Dendritic cell treated with granulocyte-macrophage colony-stimulating factor and Interleukin-4, amounts not matched to agents 40 ng/mL and 50 ng/mL, for 4 days (primary cell): Measurements from ENCODE around the gene RELN.

Experiments used
- H3K27ac Mint-ChIP-seq: one replicate; pipeline ENCODE4 v1.8.0; 2022; ENCODE audit warnings: mild to moderate bottlenecking, mixed read lengths
- H3K27me3 Mint-ChIP-seq: one replicate; pipeline ENCODE4 v1.8.0; 2022; ENCODE audit warnings: mild to moderate bottlenecking, mixed read lengths
- H3K36me3 Mint-ChIP-seq: one replicate; pipeline ENCODE4 v1.8.0; 2022; ENCODE audit warnings: low read depth, mixed read lengths
- H3K4me1 Mint-ChIP-seq: one replicate; pipeline ENCODE4 v1.8.0; 2022; ENCODE audit warnings: low read depth, mixed read lengths
- H3K4me3 Mint-ChIP-seq: one replicate; pipeline ENCODE4 v1.8.0; 2022; ENCODE audit warnings: mild to moderate bottlenecking, moderate library complexity, mixed read lengths
- H3K9me3 Mint-ChIP-seq: one replicate; pipeline ENCODE4 v1.8.0; 2022; ENCODE audit warnings: mixed read lengths
- intact Hi-C: fragments of 100-400 bp; cut with micrococcal nuclease; formaldehyde crosslinking; loops from one replicate; pipeline ENCODE4 v1.15.0; 2022

RELN gene

DNA sequence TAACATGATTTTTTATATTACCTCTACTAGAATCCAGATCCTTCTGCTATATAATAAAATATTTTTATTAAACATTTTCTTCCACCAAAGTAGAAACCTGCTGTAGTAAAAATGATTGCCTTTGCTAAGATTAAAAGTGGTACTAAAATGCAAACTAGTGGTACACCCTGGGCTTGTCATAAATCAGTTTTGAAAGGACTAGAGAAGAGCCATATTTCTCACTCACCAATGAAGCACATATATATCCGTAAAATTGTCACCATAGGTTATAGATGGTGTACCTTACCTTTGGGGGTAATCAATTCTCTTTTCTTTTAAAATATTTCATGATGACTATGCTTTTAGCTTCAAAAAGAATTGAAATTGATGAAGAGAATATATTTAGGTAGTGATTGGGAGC is 290.4 kb downstream of the RELN start:
- H3K36me3 Mint-ChIP-seq: no peaks in the 10 kb centered on the region
- no peaks in the 10 kb centered on the region for H3K27me3 Mint-ChIP-seq
- no peaks in the 10 kb centered on the region for H3K9me3 Mint-ChIP-seq
- no peaks in the 10 kb centered on the region for H3K4me1 Mint-ChIP-seq
- H3K27ac Mint-ChIP-seq: no peak overlapping the region
- no peak overlapping the region for H3K4me3 Mint-ChIP-seq
- intact Hi-C loops: no loop called here

DNA sequence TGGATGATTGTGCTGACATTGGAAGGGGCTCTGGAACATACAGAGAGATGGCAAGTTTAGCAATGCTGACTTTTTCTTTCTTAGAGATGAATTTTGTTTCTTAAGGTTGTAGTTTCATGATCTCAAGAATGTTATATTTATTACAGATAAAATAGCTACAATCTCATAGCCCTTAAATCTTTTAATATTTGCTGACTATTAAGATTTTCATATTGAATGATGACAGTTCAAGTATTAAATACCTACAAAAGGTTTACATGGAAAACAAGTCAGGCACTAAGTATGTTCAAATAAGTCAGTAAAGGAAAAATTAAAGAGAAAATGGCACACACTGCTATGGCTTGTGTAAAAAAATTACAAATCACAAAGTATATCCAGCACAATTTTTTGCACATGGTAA is 291.4 kb downstream of the RELN start:
- H3K36me3 Mint-ChIP-seq: no peaks in the 10 kb centered on the region

DNA sequence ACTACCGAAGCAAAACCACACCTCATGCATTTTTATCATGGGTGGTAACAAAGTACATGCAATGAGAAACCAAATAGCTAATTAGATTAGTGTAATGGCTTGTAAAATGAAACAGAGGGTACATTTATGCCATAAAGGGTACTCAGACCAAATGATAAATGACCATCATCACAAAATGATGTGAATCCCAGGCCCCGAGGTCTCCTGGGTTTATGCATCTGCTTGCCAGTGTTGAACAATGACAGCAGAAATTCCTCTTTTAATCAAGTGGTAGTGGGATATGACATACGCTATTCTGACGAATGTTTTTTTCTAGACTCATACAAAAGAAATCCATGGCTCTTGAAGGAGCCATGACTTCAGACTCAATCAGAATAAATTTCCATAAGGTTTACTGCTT is 293.9 kb downstream of the RELN start:
- Mint-ChIP-seq H3K4me1 (no peaks in the 10 kb centered on the region), H3K27ac (no peak overlapping the region), H3K27me3 (no peaks in the 10 kb centered on the region), H3K36me3 (no peaks in the 10 kb centered on the region), H3K4me3 (no peak overlapping the region), H3K9me3 (no peaks in the 10 kb centered on the region)
- intact Hi-C loops: no loop called here

More for the DNA sequence above, 291.4 kb downstream of the RELN start:
- no peak overlapping the region for H3K4me3 Mint-ChIP-seq
- intact Hi-C loops: no loop called here
- H3K27me3 Mint-ChIP-seq: no peaks in the 10 kb centered on the region
- H3K9me3 Mint-ChIP-seq: no peaks in the 10 kb centered on the region
- H3K4me1 Mint-ChIP-seq: no peaks in the 10 kb centered on the region
- no peak overlapping the region for H3K27ac Mint-ChIP-seq

DNA sequence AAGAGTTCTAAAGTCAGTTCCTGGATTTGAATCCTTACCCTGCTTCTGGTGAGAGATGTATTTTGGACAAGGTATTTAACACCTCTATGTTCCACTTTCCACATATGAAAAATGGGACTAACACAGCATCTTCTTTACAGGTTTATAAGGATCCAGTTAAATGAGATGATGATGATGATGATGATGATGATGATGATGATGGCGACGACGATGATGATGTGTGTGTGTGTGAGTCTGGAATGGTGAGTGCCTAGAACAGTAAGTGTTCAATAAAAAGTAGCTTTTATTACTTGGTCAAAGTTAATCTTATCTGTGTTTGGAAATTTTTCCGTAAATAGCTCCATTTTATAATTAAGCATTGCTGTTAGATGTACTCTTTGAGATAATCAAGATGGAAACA is 295.2 kb downstream of the RELN start:
- no peaks in the 10 kb centered on the region for H3K27me3 Mint-ChIP-seq
- no peaks in the 10 kb centered on the region for H3K4me1 Mint-ChIP-seq
- H3K36me3 Mint-ChIP-seq: no peaks in the 10 kb centered on the region
- H3K9me3 Mint-ChIP-seq: no peaks in the 10 kb centered on the region
- no peak overlapping the region for H3K27ac Mint-ChIP-seq
- H3K4me3 Mint-ChIP-seq: no peak overlapping the region
- intact Hi-C loops: no loop called here

DNA sequence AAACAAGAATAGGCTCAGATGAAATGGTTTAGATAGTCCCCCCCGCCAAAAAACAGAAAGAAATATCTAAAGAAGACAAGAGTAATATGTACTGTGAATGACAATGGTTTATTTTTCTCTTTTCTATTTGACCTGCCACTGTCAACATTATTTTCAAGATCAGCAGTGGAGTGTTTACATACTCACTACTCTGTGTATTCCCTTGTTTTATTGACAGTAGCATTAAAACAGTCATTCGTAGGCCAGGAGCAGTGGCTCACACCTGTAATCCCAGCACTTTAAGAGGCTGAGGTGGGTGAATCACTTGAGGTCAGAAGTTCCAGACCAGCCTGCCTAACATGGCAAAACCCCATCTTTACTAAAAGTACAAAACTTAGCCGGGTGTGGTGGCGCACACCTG is 298.2 kb downstream of the RELN start:
- no peak overlapping the region for H3K27ac Mint-ChIP-seq

DNA sequence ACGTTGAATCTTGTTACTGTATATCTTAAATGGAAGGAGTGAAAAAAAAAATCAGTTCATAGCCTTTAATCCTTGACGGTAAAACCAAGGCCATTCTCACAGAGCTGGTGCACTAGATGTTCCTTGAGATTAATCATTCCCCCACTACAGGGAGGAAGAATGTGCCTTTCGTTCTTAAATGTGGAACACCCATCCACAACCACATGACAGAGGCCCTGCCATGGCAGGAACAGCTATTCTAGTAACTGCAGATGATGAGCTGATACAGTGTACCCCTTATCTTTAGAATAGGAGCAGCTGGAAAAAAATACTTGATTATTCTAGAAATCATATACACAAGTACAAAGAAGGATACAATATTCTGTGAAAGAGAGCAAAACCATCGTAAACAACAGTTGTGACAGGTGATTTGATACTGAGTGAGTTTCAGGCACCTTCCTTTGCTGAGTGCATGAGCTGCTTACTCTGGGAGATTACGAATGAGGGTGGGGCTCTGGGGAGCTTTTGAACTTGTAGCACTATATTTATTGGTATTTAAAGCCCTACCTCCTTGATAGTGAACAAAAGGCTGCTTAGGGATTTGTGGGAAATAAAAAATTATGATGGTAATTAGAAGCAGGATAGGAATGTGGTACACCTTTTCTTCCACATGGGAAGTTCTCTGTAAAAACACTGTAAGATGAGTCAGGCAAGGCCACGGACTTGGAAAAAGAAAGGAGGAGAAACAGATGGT is 299.1 kb downstream of the RELN start:
- no peaks in the 10 kb centered on the region for H3K36me3 Mint-ChIP-seq
- intact Hi-C loops: no loop called here
- no peaks in the 10 kb centered on the region for H3K9me3 Mint-ChIP-seq
- no peaks in the 10 kb centered on the region for H3K4me1 Mint-ChIP-seq
- H3K27me3 Mint-ChIP-seq: no peaks in the 10 kb centered on the region
- H3K4me3 Mint-ChIP-seq: no peak overlapping the region
- no peak overlapping the region for H3K27ac Mint-ChIP-seq

More for the DNA sequence above, 298.2 kb downstream of the RELN start:
- Mint-ChIP-seq H3K27me3 (no peaks in the 10 kb centered on the region), H3K4me1 (no peaks in the 10 kb centered on the region), H3K9me3 (no peaks in the 10 kb centered on the region), H3K36me3 (no peaks in the 10 kb centered on the region), H3K4me3 (no peak overlapping the region)
- intact Hi-C loops: no loop called here

DNA sequence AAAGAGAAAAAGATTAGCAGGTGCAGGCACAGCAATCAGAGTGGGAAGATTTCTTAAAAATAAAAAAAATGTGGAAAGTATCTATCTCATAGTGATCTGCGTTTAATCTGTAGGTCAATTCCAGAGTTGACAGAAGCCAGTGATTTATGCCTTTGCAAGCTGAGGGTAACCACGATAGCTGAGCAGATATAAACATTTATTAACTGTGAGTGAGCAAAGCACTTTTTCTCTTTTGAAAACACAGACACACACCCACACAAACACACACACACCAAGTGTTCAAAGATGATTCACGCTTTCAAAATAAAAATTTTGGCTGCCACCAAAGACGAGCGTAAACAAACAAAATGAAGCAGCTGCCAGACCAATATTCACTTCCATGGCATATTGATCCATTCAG is 300.2 kb downstream of the RELN start:
- Mint-ChIP-seq H3K27ac (no peak overlapping the region), H3K9me3 (no peaks in the 10 kb centered on the region), H3K4me1 (no peaks in the 10 kb centered on the region), H3K27me3 (no peaks in the 10 kb centered on the region), H3K4me3 (no peak overlapping the region), H3K36me3 (no peaks in the 10 kb centered on the region)
- intact Hi-C loops: no loop called here

DNA sequence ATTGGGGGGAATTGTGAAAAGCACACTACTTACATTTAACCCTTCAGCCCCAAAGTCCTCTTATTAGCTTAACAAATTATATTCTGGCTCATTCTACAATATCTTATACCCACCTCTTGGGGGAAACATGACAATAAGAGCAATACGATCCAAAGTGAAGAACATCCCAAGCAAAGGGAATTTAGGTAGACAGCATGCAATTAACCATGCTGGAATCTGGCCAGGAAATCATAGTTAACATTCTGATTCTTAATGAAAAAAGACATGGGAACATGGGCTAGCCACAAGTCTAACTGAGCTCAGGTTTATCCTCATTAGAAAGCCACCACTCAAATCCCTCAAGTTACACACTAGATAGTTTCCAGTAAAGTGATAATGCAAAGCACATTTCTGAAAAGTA is 301.5 kb downstream of the RELN start:
- H3K4me3 Mint-ChIP-seq: no peak overlapping the region
- intact Hi-C loops: no loop called here
- no peaks in the 10 kb centered on the region for H3K4me1 Mint-ChIP-seq
- H3K27me3 Mint-ChIP-seq: no peaks in the 10 kb centered on the region
- no peaks in the 10 kb centered on the region for H3K36me3 Mint-ChIP-seq
- H3K27ac Mint-ChIP-seq: no peak overlapping the region
- H3K9me3 Mint-ChIP-seq: no peaks in the 10 kb centered on the region

DNA sequence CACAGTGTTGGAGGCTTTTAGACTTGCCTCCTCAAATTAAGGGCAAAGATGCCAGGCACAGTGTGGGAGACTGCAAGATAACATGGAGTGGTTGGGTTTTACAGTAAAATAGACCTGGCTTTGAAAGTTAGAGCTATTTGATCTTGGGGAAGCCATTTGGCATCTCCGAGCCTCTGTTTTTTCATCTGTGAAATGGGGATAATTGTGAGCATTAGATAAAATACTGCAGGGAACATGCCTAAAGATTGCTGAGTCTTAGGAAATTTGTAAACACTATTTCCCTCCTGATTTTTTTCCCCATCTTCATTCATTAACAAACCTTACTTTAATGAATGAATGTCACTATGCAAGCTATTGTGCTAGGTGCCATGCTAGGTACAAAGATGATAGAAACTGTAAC is 302.2 kb downstream of the RELN start:
- Mint-ChIP-seq H3K27ac (no peak overlapping the region), H3K4me3 (no peak overlapping the region), H3K9me3 (no peaks in the 10 kb centered on the region), H3K27me3 (no peaks in the 10 kb centered on the region), H3K36me3 (no peaks in the 10 kb centered on the region), H3K4me1 (no peaks in the 10 kb centered on the region)
- intact Hi-C loops: no loop called here

DNA sequence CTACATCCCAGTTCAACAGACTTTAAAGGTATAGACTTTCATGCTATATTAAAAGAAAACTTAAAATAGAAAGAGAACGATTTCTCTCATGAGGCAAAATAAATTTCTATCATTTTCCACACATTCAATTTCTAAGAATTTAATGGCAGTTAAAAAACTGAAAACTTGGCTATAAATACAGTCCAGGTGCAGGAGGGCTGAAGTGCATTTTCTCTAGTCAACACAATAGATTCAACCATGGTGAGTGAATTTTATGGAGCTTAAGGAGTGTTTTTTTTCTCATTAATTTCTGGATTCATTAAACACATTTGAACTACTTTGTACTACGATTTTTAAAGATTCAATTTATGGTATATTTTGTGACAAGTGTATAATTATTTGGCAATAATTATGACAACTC is 302.7 kb downstream of the RELN start:
- no peak overlapping the region for H3K4me3 Mint-ChIP-seq
- no peak overlapping the region for H3K27ac Mint-ChIP-seq
- H3K9me3 Mint-ChIP-seq: no peaks in the 10 kb centered on the region
- no peaks in the 10 kb centered on the region for H3K27me3 Mint-ChIP-seq
- H3K4me1 Mint-ChIP-seq: no peaks in the 10 kb centered on the region
- H3K36me3 Mint-ChIP-seq: no peaks in the 10 kb centered on the region
- intact Hi-C loops: no loop called here

DNA sequence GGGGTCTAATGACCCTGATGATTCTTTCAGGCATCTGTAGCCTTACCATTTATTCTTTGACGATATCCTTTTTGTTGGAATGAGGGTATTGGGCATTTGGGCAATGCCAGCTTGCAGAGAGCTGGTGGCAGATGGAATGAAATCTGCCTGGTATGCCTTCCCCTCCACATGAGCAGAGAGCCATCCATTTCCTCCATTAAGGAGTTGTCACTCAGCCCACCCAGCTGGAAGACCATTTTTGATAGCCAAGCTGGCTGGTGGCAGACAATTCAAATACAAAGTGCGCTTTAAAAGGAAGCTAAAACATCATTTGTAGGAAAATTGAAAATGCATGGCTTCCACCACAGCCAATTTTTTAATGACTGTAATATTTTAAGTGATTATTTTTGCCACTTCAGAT is 303.4 kb downstream of the RELN start:
- Mint-ChIP-seq H3K4me3 (no peak overlapping the region), H3K9me3 (no peaks in the 10 kb centered on the region), H3K4me1 (no peaks in the 10 kb centered on the region), H3K27ac (no peak overlapping the region), H3K36me3 (no peaks in the 10 kb centered on the region), H3K27me3 (no peaks in the 10 kb centered on the region)
- intact Hi-C loops: no loop called here

DNA sequence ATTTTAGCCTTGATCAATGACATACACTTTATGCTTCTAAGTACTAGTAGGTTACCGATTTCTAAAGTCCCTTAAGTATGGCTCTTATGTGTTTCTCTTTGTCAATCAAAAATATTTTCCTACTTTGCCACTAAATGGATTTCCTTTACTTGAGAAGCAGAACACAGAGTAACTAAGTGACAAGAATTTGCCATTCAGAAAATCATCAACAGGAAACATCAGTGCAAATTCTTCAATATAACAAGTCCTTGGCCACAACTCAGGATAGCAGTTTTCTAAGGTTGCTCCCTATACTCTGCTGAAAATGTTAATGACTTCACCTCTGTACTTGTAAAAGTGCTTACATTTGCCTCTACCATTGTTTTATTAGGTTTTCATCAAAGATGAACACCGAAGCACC is 303.8 kb downstream of the RELN start:
- intact Hi-C loops: no loop called here
- Mint-ChIP-seq H3K9me3 (no peaks in the 10 kb centered on the region), H3K36me3 (no peaks in the 10 kb centered on the region), H3K27me3 (no peaks in the 10 kb centered on the region), H3K4me3 (no peak overlapping the region), H3K27ac (no peak overlapping the region), H3K4me1 (no peaks in the 10 kb centered on the region)

DNA sequence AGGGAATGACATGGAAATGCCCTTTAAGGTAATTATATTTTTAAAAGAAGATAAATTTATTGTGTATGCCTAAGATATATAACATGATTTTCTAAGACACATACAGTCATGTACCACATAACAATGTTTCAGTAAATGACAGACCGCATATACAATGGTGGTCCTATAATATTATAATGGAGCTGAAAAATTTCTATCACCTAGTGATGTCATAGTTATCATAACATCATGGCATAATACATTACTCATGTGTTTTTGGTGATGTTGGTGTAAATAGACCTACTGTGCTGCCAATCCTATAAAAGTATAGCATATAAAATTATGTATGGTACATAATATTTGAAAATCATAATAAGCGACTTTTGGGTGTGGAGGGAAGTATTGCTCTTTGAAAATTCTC is 306.1 kb downstream of the RELN start:
- no peaks in the 10 kb centered on the region for H3K36me3 Mint-ChIP-seq
- intact Hi-C loops: no loop called here
- no peaks in the 10 kb centered on the region for H3K27me3 Mint-ChIP-seq
- no peak overlapping the region for H3K4me3 Mint-ChIP-seq
- H3K27ac Mint-ChIP-seq: no peak overlapping the region
- no peaks in the 10 kb centered on the region for H3K9me3 Mint-ChIP-seq
- H3K4me1 Mint-ChIP-seq: no peaks in the 10 kb centered on the region

DNA sequence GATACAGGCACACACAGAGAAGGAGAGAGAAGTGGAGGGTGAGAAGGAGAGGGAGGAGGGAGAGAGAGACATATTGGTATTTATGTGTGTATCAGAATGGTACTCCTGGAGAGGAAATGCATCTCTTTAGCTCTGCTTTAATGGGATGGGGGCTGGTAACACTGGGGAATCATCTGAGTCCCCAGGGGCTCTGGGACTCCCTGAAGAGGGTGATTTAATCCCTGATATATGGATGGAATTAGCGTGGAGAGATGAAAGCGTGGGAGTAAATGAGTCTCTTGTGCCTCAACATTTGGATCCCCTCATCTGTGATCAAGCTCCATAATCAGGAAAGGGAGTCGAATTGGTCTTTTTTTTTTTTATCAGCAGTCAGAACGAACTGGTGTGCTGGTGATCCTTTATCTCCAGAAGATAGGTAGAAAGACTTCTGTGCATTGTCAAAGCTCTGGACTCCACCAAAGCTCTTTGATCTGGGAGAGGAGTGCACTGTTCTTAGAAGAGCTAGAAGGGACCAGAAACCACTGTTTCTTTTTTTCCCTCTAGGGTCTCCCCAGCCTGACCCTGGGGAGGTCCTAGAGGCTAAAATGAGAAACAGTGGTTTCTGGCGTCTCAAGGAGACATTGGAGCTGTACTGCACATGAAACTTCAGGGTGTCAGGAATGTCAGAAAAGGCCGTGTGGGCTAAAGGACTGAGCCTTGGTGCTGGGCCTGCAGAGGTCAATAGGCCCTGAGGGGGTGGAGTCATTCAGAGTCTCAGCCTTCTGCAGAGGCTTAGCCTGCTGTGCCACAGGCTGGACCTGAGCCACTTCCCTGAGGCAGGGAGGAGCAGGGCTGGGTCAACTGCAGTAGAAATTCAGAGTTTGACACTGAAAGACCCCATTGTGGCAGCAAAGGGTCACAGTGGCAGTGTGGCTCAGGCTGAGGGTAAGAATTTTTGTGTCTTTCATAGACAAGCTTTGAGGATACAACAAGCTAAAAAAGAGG is 309.0 kb downstream of the RELN start:
- intact Hi-C loops: no loop called here
- H3K27me3 Mint-ChIP-seq: no peaks in the 10 kb centered on the region
- no peaks in the 10 kb centered on the region for H3K36me3 Mint-ChIP-seq
- no peak overlapping the region for H3K27ac Mint-ChIP-seq
- no peaks in the 10 kb centered on the region for H3K9me3 Mint-ChIP-seq
- H3K4me1 Mint-ChIP-seq: no peaks in the 10 kb centered on the region
- H3K4me3 Mint-ChIP-seq: no peak overlapping the region
